ENCODE data around the gene RALGPS2. TPM values are rescaled to one million over a fixed set of nuclear protein-coding genes. Genes with fewer than 3 reads are reported as not detected.

RALGPS2 gene
- total RNA-seq, 6 donors from 2014 or later: 6.2 to 23.9 (median 7.6) TPM

DNA sequence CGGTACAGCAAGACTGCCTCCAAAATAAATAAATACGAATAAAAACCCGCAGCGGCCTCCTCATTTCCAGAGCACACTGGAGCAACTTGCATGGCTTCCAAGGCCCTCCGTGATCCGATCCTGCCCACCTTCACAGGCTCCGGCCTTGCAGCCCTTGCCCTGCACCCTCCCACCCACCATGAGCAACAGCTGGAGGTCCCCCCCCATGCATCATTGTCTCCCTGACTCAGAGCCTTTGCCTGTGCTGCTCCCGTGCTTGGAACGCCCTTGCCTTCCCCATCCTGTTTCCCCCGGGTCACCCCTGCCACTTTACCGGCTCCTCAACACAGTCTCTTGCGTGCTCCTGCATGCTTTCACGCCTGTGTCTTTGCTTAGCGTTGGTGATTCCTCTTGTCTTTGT lies 216.8 kb downstream of the RALGPS2 start:
- Histone ChIP-seq H3K27ac (no peak overlapping the region), H3K27me3 (no peaks in the 10 kb centered on the region), H3K4me3 (no peak overlapping the region), H3K36me3 (no peaks in the 10 kb centered on the region), H3K9me3 (no peaks in the 10 kb centered on the region), H3K4me1 (no peaks in the 10 kb centered on the region)
- ATAC-seq (ENCODE audit: low FRiP score in 2 of 2) (no peak), DNase-seq (no peak)
- TF ChIP-seq POLR2A (IDR thresholded peaks at IDR 0.05): no peak
- TF ChIP-seq EP300 (IDR thresholded peaks at IDR 0.05): no peak
- no peak for TF ChIP-seq POLR2AphosphoS5 (IDR thresholded peaks at IDR 0.05)
- TF ChIP-seq, protein P1, sequence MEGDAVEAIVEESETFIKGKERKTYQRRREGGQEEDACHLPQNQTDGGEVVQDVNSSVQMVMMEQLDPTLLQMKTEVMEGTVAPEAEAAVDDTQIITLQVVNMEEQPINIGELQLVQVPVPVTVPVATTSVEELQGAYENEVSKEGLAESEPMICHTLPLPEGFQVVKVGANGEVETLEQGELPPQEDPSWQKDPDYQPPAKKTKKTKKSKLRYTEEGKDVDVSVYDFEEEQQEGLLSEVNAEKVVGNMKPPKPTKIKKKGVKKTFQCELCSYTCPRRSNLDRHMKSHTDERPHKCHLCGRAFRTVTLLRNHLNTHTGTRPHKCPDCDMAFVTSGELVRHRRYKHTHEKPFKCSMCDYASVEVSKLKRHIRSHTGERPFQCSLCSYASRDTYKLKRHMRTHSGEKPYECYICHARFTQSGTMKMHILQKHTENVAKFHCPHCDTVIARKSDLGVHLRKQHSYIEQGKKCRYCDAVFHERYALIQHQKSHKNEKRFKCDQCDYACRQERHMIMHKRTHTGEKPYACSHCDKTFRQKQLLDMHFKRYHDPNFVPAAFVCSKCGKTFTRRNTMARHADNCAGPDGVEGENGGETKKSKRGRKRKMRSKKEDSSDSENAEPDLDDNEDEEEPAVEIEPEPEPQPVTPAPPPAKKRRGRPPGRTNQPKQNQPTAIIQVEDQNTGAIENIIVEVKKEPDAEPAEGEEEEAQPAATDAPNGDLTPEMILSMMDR (IDR thresholded peaks at IDR 0.05): no peak
- WGBS, 2 donors: 79 to 82% methylated on average over 14 of the region's 14 CpGs

DNA sequence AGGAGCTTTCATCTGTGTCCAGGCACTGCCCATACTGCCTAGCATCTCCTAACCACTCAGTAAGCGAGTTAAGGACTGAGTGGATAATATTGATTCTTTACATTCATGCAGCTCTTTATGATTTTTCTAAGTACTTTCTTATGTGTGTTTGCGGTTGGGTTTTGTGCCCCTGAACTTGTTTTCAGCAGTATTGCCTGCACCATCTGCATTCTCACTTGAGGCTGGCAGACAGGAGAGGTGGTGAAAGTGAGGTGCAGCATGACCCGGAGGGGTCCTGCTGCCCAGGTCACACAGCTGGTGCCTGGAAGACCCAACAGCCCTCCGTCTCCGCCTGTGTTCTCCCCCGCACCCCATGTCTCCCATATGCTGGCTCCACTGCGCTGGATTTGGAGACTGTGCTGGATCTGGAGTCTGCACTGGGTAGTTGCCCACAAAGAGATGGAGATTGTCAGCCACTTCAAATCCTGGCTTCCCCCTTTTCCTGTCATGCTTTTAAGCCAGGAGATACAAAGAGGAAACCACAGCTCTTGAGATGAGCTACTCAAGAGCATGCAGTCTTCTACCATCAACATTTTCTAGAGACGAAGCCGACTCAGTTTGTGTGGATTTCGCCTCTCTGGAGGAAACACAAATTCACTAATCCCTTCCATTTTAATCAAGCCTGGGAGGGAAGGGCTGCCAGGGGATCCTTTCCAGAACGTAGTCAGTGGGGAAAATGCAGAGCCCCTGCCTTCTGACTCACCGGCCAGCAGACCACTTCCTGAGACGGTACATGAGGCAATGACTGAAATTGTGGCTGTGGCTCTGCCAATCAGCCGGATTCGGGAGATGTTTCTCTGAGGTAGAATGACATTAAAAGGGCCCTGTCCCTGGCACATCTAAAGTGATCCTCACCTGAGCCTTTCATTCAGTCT lies 217.5 kb downstream of the RALGPS2 start:
- no peaks in the 10 kb centered on the region for H3K9me3 ChIP-seq
- no peak overlapping the region for H3K27ac ChIP-seq
- no peak overlapping the region for H3K4me3 ChIP-seq
- no peak for DNase-seq
- WGBS, 2 donors: 78 to 84% methylated on average over 11 to 15 of the region's 15 CpGs
- no peaks in the 10 kb centered on the region for H3K4me1 ChIP-seq
- peak in 1 of 2 donors; percentile 51 for ATAC-seq (ENCODE audit: low FRiP score in 2 of 2)
- no peak for TF ChIP-seq POLR2AphosphoS5 (IDR thresholded peaks at IDR 0.05)
- TF ChIP-seq POLR2A (IDR thresholded peaks at IDR 0.05): no peak
- TF ChIP-seq, protein P1 (IDR thresholded peaks at IDR 0.05): no peak
- TF ChIP-seq EP300 (IDR thresholded peaks at IDR 0.05): no peak
- no peaks in the 10 kb centered on the region for H3K36me3 ChIP-seq
- no peaks in the 10 kb centered on the region for H3K27me3 ChIP-seq

DNA sequence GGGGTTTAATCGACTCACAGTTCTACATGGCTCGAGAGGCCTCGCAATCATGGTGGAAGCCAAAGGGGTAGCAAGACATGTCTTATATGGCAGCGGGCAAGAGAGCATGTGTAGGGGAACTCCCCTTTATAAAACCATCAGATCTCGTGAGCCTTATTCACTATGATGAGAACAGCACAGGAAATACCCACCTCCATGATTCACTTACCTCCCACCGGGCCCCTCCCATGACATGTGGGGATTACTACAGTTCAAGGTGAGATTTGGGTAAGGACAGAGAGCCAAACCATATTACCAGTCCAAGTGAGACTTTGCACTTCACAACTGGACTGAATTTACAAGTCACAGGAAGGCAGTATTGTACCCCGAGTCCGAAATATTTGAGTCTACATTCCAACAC lies 219.7 kb downstream of the RALGPS2 start:
- no peak for ATAC-seq (ENCODE audit: low FRiP score in 2 of 2)
- no peak for DNase-seq
- TF ChIP-seq, protein P1 (IDR thresholded peaks at IDR 0.05): no peak
- no peaks in the 10 kb centered on the region for H3K36me3 ChIP-seq
- no peaks in the 10 kb centered on the region for H3K9me3 ChIP-seq
- 93% methylated on average over 8 of the region's 8 CpGs for WGBS, 2 donors
- H3K4me1 ChIP-seq: no peaks in the 10 kb centered on the region
- H3K27me3 ChIP-seq: no peaks in the 10 kb centered on the region
- no peak overlapping the region for H3K27ac ChIP-seq
- no peak overlapping the region for H3K4me3 ChIP-seq

DNA sequence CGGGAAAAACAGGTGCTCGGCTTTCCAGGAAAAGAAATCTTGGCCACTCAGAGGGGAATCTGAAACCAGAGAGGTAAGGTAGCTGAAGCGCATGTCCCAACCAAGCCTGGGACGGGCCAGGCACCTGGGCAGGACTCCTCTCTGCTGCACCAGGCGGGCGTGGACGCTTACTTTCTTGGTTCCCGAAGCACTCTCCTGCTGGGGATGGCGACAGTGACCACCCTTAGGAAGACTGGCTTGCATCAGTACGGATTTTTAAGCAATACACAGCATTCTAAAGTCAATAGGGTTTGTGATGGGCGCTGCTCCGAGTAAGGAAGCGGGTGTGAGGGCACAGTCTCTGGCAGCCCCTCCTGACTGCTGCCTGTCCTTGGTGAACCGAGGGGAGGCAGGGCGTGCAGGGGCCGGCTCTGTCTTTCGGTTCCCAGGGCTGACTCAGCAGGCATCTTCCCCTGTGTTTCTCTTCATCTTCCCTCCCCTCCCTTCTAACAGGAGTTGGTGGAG lies 220.8 kb downstream of the RALGPS2 start:
- no peak overlapping the region for H3K4me3 ChIP-seq
- no peaks in the 10 kb centered on the region for H3K9me3 ChIP-seq
- no peaks in the 10 kb centered on the region for H3K4me1 ChIP-seq
- TF ChIP-seq POLR2AphosphoS5 (IDR thresholded peaks at IDR 0.05) (no peak), POLR2A (IDR thresholded peaks at IDR 0.05) (no peak)
- 66 to 67% methylated on average over 12 to 17 of the region's 17 CpGs for WGBS, 2 donors
- H3K36me3 ChIP-seq: no peaks in the 10 kb centered on the region
- H3K27ac ChIP-seq: no peak overlapping the region
- no peaks in the 10 kb centered on the region for H3K27me3 ChIP-seq
- DNase-seq (no peak), ATAC-seq (ENCODE audit: low FRiP score in 2 of 2) (no peak)

DNA sequence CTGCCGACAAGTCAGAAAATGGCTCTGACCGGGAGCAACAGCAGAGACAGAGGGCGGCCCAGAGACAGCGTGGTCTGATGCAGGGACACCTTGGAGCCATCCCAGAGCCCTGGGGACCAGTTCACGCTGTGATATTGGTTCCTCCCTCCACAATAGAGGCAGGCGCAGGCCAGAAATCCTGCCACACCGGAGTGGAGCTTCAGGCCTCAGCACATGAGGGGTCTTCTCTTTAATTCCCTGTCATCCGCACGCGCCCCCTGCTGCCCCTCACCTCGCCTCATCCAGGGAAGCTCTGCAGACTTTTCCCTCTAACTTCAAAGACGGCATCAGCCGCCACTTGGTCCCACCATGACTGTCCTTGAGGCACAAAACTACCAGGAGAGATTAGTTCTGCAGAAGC lies 221.4 kb downstream of the RALGPS2 start:
- no peak overlapping the region for H3K27ac ChIP-seq
- H3K4me1 ChIP-seq: no peaks in the 10 kb centered on the region
- no peaks in the 10 kb centered on the region for H3K9me3 ChIP-seq
- no peak overlapping the region for H3K4me3 ChIP-seq
- ATAC-seq (ENCODE audit: low FRiP score in 2 of 2) (no peak), DNase-seq (no peak)
- no peaks in the 10 kb centered on the region for H3K27me3 ChIP-seq
- no peaks in the 10 kb centered on the region for H3K36me3 ChIP-seq
- 90 to 93% methylated on average over 12 to 13 of the region's 13 CpGs for WGBS, 2 donors
- TF ChIP-seq POLR2AphosphoS5 (IDR thresholded peaks at IDR 0.05): no peak
- no peak for TF ChIP-seq EP300 (IDR thresholded peaks at IDR 0.05)
- no peak for TF ChIP-seq POLR2A (IDR thresholded peaks at IDR 0.05)
- TF ChIP-seq, protein P1 (IDR thresholded peaks at IDR 0.05): no peak

Data from upper lobe of left lung (tissue), 6 donors.